Endothelial cell of hepatic sinusoid (primary cell): ENCODE measurements around the gene SNF8.

Experiments
- in situ Hi-C: cut with HindIII; loops from 2 replicates; pipeline ENCODE4 v1.10.0; 2017; ENCODE audit warnings: low sequenced_read_pairs

The SNF8 gene

GRCh38 chr17:48893646-48894508 is 50.8 kb downstream of the SNF8 start:
- in situ Hi-C loops, result no loop called here

- in situ Hi-C loops, result no loop called here
Measured at GRCh38 chr17:48892940-48893645, 51.5 kb downstream of the SNF8 start.

- in situ Hi-C loops, result no loop called here
Measured at GRCh38 chr17:48890086-48890485, 54.6 kb downstream of the SNF8 start.

- in situ Hi-C loops, result loop anchor here (5.0 kb wide), 1 partner anchor 71 kb away; no protein-coding TSS in a partner anchor
Measured at GRCh38 chr17:48883171-48883570, 61.5 kb downstream of the SNF8 start.

- in situ Hi-C loops, result loop anchor here (5.0 kb wide), 1 partner anchor 70 kb away; no protein-coding TSS in a partner anchor
Measured at GRCh38 chr17:48882272-48882671, 62.4 kb downstream of the SNF8 start.
